DMS79 treated with DMSO at 0.1 percent for 48 hours (cell line): Measurements from ENCODE around the gene CCNK.

ENCODE experiments used
- DNase-seq: peaks from one replicate; lab custom pipeline; 2025; lab: John Stamatoyannopoulos, UW

Gene CCNK

GRCh38 chr14:99520571-99521081 is 39.4 kb downstream of the CCNK start:
- no peak for DNase-seq

- no peak for DNase-seq
Measured at GRCh38 chr14:99521176-99522024, 40.2 kb downstream of the CCNK start.

GRCh38 chr14:99522025-99522401 is 40.8 kb downstream of the CCNK start:
- DNase-seq = no peak

GRCh38 chr14:99522457-99522891 is 41.3 kb downstream of the CCNK start:
- DNase-seq = no peak

- no peak for DNase-seq
Measured at GRCh38 chr14:99522934-99523703, 41.9 kb downstream of the CCNK start.

- no peak for DNase-seq
Measured at GRCh38 chr14:99523704-99524055, 42.5 kb downstream of the CCNK start.

GRCh38 chr14:99524091-99524661 is 43.0 kb downstream of the CCNK start:
- no peak for DNase-seq

GRCh38 chr14:99524804-99525698 is 43.8 kb downstream of the CCNK start:
- no peak for DNase-seq

GRCh38 chr14:99525699-99526080 is 44.5 kb downstream of the CCNK start:
- DNase-seq = no peak

- DNase-seq = no peak
Measured at GRCh38 chr14:99527026-99527425, 45.8 kb downstream of the CCNK start.

- no peak for DNase-seq
Measured at GRCh38 chr14:99527427-99528076, 46.3 kb downstream of the CCNK start.

- DNase-seq = no peak
Measured at GRCh38 chr14:99529899-99530298, 48.7 kb downstream of the CCNK start.

GRCh38 chr14:99530407-99531155 is 49.4 kb downstream of the CCNK start:
- no peak for DNase-seq

GRCh38 chr14:99531251-99532096 is 50.3 kb downstream of the CCNK start:
- no peak for DNase-seq

- DNase-seq = no peak
Measured at GRCh38 chr14:99532310-99532709, 51.1 kb downstream of the CCNK start.

GRCh38 chr14:99534333-99534732 is 53.1 kb downstream of the CCNK start:
- DNase-seq = no peak

GRCh38 chr14:99534863-99535262 is 53.7 kb downstream of the CCNK start:
- no peak for DNase-seq

- DNase-seq = no peak
Measured at GRCh38 chr14:99535448-99535847, 54.2 kb downstream of the CCNK start.
